GM18508 (cell line): ENCODE measurements around the gene EPS8L1.

Source experiments
- ATAC-seq: cut with Tn5 transposase; IDR thresholded peaks from one replicate; pipeline ENCODE4 v1.9.1; 2021; ENCODE audit warnings: moderate number of reproducible peaks; ENCODE audit not compliant: insufficient read depth, unreplicated experiment

EPS8L1 gene

GRCh38 chr19:55079400-55080038, 3.9 kb downstream of the EPS8L1 start:
- ATAC-seq = no peak

- no peak for ATAC-seq
Measured at GRCh38 chr19:55080121-55080967, 4.7 kb downstream of the EPS8L1 start.

- ATAC-seq = no peak
Measured at GRCh38 chr19:55080968-55081769, 5.5 kb downstream of the EPS8L1 start.

- ATAC-seq = no peak
Measured at GRCh38 chr19:55081770-55082019, 6.0 kb downstream of the EPS8L1 start.

GRCh38 chr19:55082020-55082851, 6.6 kb downstream of the EPS8L1 start:
- no peak for ATAC-seq

GRCh38 chr19:55083004-55083850, 7.6 kb downstream of the EPS8L1 start:
- ATAC-seq = no peak

GRCh38 chr19:55084416-55084815, 8.7 kb downstream of the EPS8L1 start:
- no peak for ATAC-seq

- ATAC-seq = no peak
Measured at GRCh38 chr19:55085923-55086715, 10.4 kb downstream of the EPS8L1 start.

GRCh38 chr19:55086730-55087541, 11.3 kb downstream of the EPS8L1 start:
- no peak for ATAC-seq

GRCh38 chr19:55087542-55087901, 11.9 kb downstream of the EPS8L1 start:
- ATAC-seq = no peak

- no peak for ATAC-seq
Measured at GRCh38 chr19:55088021-55088451, 12.4 kb downstream of the EPS8L1 start.

GRCh38 chr19:55088543-55089341, 13.1 kb downstream of the EPS8L1 start:
- no peak for ATAC-seq

- ATAC-seq = no peak
Measured at GRCh38 chr19:55089342-55089944, 13.8 kb downstream of the EPS8L1 start.

- ATAC-seq = no peak
Measured at GRCh38 chr19:55090564-55090963, 14.9 kb downstream of the EPS8L1 start.

GRCh38 chr19:55091126-55091910, 15.6 kb downstream of the EPS8L1 start:
- ATAC-seq = no peak

GRCh38 chr19:55091955-55092354, 16.3 kb downstream of the EPS8L1 start:
- no peak for ATAC-seq
